ENCODE results near the gene RUSC2.
"Not testable (repeated sequence)": the region's sequence is repeated elsewhere in the genome, so short reads cannot be mapped to it uniquely, and the experiment has no call there.

RUSC2 gene

GRCh38 chr9:35498245-35498644 is 8.3 kb downstream of the RUSC2 start:
- DNase-seq, result not testable (repeated sequence)

GRCh38 chr9:35499029-35499700 is 9.3 kb downstream of the RUSC2 start:
- DNase-seq, result no peak

- no peak for DNase-seq
These were observed 9.8 kb downstream of the RUSC2 start for GRCh38 chr9:35499701-35500030.

GRCh38 chr9:35500130-35500748 is 10.3 kb downstream of the RUSC2 start:
- no peak for DNase-seq

- no peak for DNase-seq
These were observed 12.0 kb downstream of the RUSC2 start for GRCh38 chr9:35501946-35502345.

- no peak for DNase-seq
These were observed 16.4 kb downstream of the RUSC2 start for GRCh38 chr9:35506359-35506758.

- no peak for DNase-seq
These were observed 18.2 kb downstream of the RUSC2 start for GRCh38 chr9:35508069-35508468.

- DNase-seq, result no peak
These were observed 20.5 kb downstream of the RUSC2 start for GRCh38 chr9:35510383-35510753.

- no peak for DNase-seq
These were observed 21.0 kb downstream of the RUSC2 start for GRCh38 chr9:35510754-35511428.

GRCh38 chr9:35511453-35511852 is 21.5 kb downstream of the RUSC2 start:
- DNase-seq, result no peak

- no peak for DNase-seq
These were observed 25.9 kb downstream of the RUSC2 start for GRCh38 chr9:35515766-35516165.

GRCh38 chr9:35516479-35516878 is 26.6 kb downstream of the RUSC2 start:
- no peak for DNase-seq

GRCh38 chr9:35517131-35517530 is 27.2 kb downstream of the RUSC2 start:
- DNase-seq, result no peak

GRCh38 chr9:35517552-35518224 is 27.8 kb downstream of the RUSC2 start:
- DNase-seq, result no peak

- no peak for DNase-seq
These were observed 28.4 kb downstream of the RUSC2 start for GRCh38 chr9:35518225-35518821.

- DNase-seq, result no peak
These were observed 29.2 kb downstream of the RUSC2 start for GRCh38 chr9:35518981-35519679.

- no peak for DNase-seq
These were observed 29.9 kb downstream of the RUSC2 start for GRCh38 chr9:35519692-35520363.

GRCh38 chr9:35520364-35520710 is 30.4 kb downstream of the RUSC2 start:
- no peak for DNase-seq

GRCh38 chr9:35521708-35522107 is 31.8 kb downstream of the RUSC2 start:
- DNase-seq, result no peak

GRCh38 chr9:35522187-35522586 is 32.3 kb downstream of the RUSC2 start:
- no peak for DNase-seq

GRCh38 chr9:35522700-35523099 is 32.8 kb downstream of the RUSC2 start:
- no peak for DNase-seq

GRCh38 chr9:35523556-35523955 is 33.6 kb downstream of the RUSC2 start:
- DNase-seq, result not testable (repeated sequence)
